ENCODE results near the gene IGFBP4. TPM values are rescaled to one million over a fixed set of nuclear protein-coding genes. Genes with fewer than 3 reads are reported as not detected.

The IGFBP4 gene
- polyA plus RNA-seq, 1 of the 3 experiments (the other 2 are of a cell fraction): 128 TPM

DNA sequence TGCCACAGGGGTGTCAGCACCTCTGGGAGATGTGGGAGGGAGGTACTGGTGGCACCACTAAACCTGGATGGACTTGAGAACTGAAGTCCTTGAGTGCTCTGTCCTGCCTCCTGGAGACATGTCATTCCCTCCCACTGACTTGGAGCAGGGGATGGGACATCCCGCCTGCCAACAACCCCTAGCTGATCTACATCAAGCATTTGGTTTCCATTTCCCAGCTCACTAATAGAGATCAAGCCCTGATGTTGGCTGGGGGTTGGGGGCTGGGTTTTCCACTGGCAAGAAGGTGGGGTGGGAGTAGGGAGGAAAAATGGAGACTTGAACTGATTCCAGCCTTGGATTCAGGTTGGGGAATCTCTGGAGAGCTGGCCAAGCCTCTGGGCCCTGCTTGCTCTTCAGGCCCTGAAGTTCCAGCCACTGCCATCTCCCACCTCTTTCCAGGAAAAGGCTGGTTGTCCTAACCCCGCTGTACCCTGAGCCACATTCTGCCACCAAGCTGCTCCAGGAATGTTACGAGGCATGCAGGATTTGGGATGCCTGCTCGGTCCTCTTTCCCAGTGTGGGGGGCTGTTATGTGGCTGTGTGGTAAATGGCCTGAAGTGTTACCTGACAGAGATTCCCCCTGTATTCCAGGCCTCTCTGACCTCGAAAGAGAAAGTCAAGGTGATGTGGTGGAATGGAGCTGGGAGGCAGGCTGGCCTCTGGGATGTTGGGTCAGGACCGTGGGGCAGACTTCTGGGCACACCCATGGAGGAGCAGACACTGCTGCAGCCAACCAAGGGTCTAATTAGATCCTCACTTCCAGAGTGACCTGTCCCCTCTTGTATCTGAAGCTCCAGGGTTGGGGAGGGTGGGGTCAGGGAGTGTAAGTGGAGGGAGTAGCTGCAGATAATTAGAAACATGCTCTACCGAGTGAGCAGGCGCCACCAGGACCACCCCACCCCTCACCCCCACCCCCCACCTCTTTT is 16.7 kb downstream of the IGFBP4 start:
- H3K36me3 ChIP-seq (replicated peaks in 1 of 2; ENCODE audit: control insufficient read depth in 1 of 2, insufficient read depth in 2 of 2, low read length in 1 of 2): peaks cover 11 to 12% of the 10 kb centered on the region in 2 experiments
- H3K4me3 ChIP-seq (ENCODE audit: low read depth in 2 of 2, low read length in 1 of 2): no peak overlapping the region
- no peaks in the 10 kb centered on the region for H3K9me2 ChIP-seq
- H3K27ac ChIP-seq (ENCODE audit: low read depth in 2 of 2, low read length in 1 of 2): peak overlapping the region in 1 of 2 experiments; percentile 92; a peak in 3 of 4 replicates
- 70% methylated on average over 8 of the region's 8 CpGs for WGBS (ENCODE audit: low lambda C conversion rate)
- H3K4me1 ChIP-seq (ENCODE audit: control insufficient read depth in 1 of 2, insufficient read depth in 2 of 2, low read depth in 1 of 2, low read length in 1 of 2): peaks cover 30 to 73% of the 10 kb centered on the region in 2 experiments
- peaks cover 9% of the 10 kb centered on the region for H3F3A ChIP-seq (replicated peaks; ENCODE audit: insufficient read depth)
- no peak overlapping the region for H2AFZ ChIP-seq (ENCODE audit: low read depth)
- TF ChIP-seq TAF1 (IDR thresholded peaks at IDR 0.05; ENCODE audit: borderline replicate concordance, low read depth, low read length) (no peak), TCF12 (IDR thresholded peaks at IDR 0.05) (peak; percentile 46), SIN3A (IDR thresholded peaks at IDR 0.05; ENCODE audit: borderline replicate concordance, low read depth, low read length) (no peak), MXI1 (IDR thresholded peaks at IDR 0.05; ENCODE audit: low read depth, low read length) (no peak; the same call in 1 of the 2 replicates), SMC3 (IDR thresholded peaks at IDR 0.05; ENCODE audit: low read depth, low read length) (no peak), NRF1 (IDR thresholded peaks at IDR 0.05; ENCODE audit: low read depth, low read length) (no peak), RCOR1 (IDR thresholded peaks at IDR 0.05; ENCODE audit: low read length) (peak; percentile 68), EP300 (IDR thresholded peaks at IDR 0.05; ENCODE audit: borderline replicate concordance in 1 of 2, low read depth in 1 of 2, low read length in 1 of 2) (peak in 1 of 2 experiments; percentile 84; a peak in 2 of 4 replicates), CHD2 (IDR thresholded peaks at IDR 0.05; ENCODE audit: low read length, partially characterized antibody) (peak; percentile 74), FOXJ3 (CRISPR knock-in tag; IDR thresholded peaks at IDR 0.05) (no peak), YY1 (IDR thresholded peaks at IDR 0.05; ENCODE audit: low read depth) (no peak), GATA2 (CRISPR knock-in tag; IDR thresholded peaks at IDR 0.05) (peak; percentile 70; the same call in 1 of the 2 replicates), EZH2phosphoT487 (IDR thresholded peaks at IDR 0.05; ENCODE audit: borderline replicate concordance, low read depth) (no peak)
- TF ChIP-seq, protein P1, sequence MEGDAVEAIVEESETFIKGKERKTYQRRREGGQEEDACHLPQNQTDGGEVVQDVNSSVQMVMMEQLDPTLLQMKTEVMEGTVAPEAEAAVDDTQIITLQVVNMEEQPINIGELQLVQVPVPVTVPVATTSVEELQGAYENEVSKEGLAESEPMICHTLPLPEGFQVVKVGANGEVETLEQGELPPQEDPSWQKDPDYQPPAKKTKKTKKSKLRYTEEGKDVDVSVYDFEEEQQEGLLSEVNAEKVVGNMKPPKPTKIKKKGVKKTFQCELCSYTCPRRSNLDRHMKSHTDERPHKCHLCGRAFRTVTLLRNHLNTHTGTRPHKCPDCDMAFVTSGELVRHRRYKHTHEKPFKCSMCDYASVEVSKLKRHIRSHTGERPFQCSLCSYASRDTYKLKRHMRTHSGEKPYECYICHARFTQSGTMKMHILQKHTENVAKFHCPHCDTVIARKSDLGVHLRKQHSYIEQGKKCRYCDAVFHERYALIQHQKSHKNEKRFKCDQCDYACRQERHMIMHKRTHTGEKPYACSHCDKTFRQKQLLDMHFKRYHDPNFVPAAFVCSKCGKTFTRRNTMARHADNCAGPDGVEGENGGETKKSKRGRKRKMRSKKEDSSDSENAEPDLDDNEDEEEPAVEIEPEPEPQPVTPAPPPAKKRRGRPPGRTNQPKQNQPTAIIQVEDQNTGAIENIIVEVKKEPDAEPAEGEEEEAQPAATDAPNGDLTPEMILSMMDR (IDR thresholded peaks at IDR 0.05): no peak
- TF ChIP-seq, protein P2, sequence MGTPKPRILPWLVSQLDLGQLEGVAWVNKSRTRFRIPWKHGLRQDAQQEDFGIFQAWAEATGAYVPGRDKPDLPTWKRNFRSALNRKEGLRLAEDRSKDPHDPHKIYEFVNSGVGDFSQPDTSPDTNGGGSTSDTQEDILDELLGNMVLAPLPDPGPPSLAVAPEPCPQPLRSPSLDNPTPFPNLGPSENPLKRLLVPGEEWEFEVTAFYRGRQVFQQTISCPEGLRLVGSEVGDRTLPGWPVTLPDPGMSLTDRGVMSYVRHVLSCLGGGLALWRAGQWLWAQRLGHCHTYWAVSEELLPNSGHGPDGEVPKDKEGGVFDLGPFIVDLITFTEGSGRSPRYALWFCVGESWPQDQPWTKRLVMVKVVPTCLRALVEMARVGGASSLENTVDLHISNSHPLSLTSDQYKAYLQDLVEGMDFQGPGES (IDR thresholded peaks at IDR 0.05; ENCODE audit: low read depth, low read length): no peak
- no peaks in the 10 kb centered on the region for H3K27me3 ChIP-seq (ENCODE audit: insufficient read depth)
- peak; percentile 54 for DNase-seq
- no peak overlapping the region for H3K9ac ChIP-seq
- ChIA-PET CTCF (interaction anchor here (0.8 to 16.9 kb wide), 13 partner anchors 12 to 157 kb away, joined by 3 to 265 read pairs (median 6); partner anchors contain the start of gene IGFBP4), POLR2A (interaction anchor here (1.3 to 2.8 kb wide), 5 partner anchors 8 to 153 kb away, joined by 3 to 15 read pairs (median 5); no protein-coding TSS in a partner anchor)
- peak overlapping the region; percentile 74; the same call in 1 of the 2 replicates for H3K4me2 ChIP-seq
- no peaks in the 10 kb centered on the region for H3K9me3 ChIP-seq
- no peaks in the 10 kb centered on the region for H3K79me2 ChIP-seq (ENCODE audit: insufficient read depth)
- no peaks in the 10 kb centered on the region for H4K20me1 ChIP-seq (ENCODE audit: insufficient read depth)
